ENCODE results near the gene ABTB2.

ABTB2 gene

DNA sequence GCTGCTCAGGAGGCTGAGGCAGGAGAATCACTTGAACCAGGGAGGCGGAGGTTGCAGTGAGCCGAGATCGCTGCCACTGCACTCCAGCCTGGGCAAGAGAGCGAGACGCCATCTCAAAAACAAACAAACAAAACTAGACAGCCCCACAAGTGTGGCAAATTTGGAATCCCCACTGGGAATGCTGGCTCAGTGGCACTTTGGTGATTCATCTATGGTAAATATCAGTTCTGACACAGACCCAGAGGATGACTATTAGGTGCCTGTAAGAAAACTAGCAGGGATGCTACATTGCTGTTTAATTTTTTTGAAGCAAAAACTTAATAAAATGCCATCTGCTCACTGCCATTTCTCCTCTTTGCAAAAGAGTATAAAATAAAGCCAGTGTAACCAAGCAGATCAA, 144.4 kb downstream of the ABTB2 start:
- H3K36me3 ChIP-seq (ENCODE audit: insufficient read depth, low read length): no peaks in the 10 kb centered on the region
- H3K9ac ChIP-seq (ENCODE audit: low read depth, low read length): no peak overlapping the region
- H4K20me1 ChIP-seq (ENCODE audit: insufficient read depth, low read length): no peaks in the 10 kb centered on the region
- no peaks in the 10 kb centered on the region for H3K4me1 ChIP-seq (ENCODE audit: insufficient read depth, low read length)
- ATAC-seq (ENCODE audit: insufficient read depth, low read depth) (no peak), DNase-seq (no peak)
- peaks cover 21% of the 10 kb centered on the region for H3K27me3 ChIP-seq (ENCODE audit: insufficient read depth, low read length, poor library complexity)
- TF ChIP-seq, protein P1, sequence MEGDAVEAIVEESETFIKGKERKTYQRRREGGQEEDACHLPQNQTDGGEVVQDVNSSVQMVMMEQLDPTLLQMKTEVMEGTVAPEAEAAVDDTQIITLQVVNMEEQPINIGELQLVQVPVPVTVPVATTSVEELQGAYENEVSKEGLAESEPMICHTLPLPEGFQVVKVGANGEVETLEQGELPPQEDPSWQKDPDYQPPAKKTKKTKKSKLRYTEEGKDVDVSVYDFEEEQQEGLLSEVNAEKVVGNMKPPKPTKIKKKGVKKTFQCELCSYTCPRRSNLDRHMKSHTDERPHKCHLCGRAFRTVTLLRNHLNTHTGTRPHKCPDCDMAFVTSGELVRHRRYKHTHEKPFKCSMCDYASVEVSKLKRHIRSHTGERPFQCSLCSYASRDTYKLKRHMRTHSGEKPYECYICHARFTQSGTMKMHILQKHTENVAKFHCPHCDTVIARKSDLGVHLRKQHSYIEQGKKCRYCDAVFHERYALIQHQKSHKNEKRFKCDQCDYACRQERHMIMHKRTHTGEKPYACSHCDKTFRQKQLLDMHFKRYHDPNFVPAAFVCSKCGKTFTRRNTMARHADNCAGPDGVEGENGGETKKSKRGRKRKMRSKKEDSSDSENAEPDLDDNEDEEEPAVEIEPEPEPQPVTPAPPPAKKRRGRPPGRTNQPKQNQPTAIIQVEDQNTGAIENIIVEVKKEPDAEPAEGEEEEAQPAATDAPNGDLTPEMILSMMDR (IDR thresholded peaks at IDR 0.05; ENCODE audit: borderline replicate concordance, extremely low read depth, low read length, poor library complexity, severe bottlenecking): no peak
- no peak for TF ChIP-seq EZH2 (IDR thresholded peaks at IDR 0.05; ENCODE audit: borderline replicate concordance, low read depth, low read length, severe bottlenecking)
- H3K27ac ChIP-seq (ENCODE audit: low read length): no peak overlapping the region
- H2AFZ ChIP-seq (ENCODE audit: low read depth, low read length): no peak overlapping the region
- no peak overlapping the region for H3K4me3 ChIP-seq (ENCODE audit: low read depth in 1 of 2, low read length in 2 of 2)
- no peaks in the 10 kb centered on the region for H3K9me3 ChIP-seq (ENCODE audit: insufficient read depth, low read length, severe bottlenecking)
- H3K79me2 ChIP-seq (ENCODE audit: insufficient read depth, low read length): no peaks in the 10 kb centered on the region
- no peak overlapping the region for H3K4me2 ChIP-seq (ENCODE audit: insufficient read depth, low read length)

DNA sequence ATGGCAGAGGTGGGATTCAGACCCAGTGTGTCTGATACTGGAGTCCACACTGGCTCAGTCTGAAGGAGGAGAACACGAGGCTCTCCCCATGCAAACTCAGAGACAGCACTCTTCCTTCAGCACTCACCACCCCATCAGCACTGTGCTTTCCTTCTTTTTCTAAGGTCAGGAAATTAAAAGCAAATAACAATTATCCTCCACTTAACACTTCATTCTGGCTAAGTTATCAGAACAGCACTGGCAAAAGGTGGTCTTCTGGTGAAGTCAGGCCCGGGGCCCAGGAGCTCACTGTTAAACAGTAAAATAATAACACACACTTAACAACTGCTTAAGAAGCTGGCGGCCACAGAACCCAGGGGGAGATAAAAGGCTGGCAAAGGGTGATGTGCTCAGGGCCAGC, 145.2 kb downstream of the ABTB2 start:
- Histone ChIP-seq H3K27me3 (ENCODE audit: insufficient read depth, low read length, poor library complexity) (peaks cover 19% of the 10 kb centered on the region), H3K4me3 (ENCODE audit: low read depth in 1 of 2, low read length in 2 of 2) (no peak overlapping the region), H3K4me2 (ENCODE audit: insufficient read depth, low read length) (no peak overlapping the region), H3K27ac (ENCODE audit: low read length) (no peak overlapping the region), H3K36me3 (ENCODE audit: insufficient read depth, low read length) (no peaks in the 10 kb centered on the region), H2AFZ (ENCODE audit: low read depth, low read length) (no peak overlapping the region), H3K4me1 (ENCODE audit: insufficient read depth, low read length) (no peaks in the 10 kb centered on the region), H3K79me2 (ENCODE audit: insufficient read depth, low read length) (no peaks in the 10 kb centered on the region), H3K9me3 (ENCODE audit: insufficient read depth, low read length, severe bottlenecking) (no peaks in the 10 kb centered on the region), H4K20me1 (ENCODE audit: insufficient read depth, low read length) (no peaks in the 10 kb centered on the region), H3K9ac (ENCODE audit: low read depth, low read length) (no peak overlapping the region)
- ATAC-seq (ENCODE audit: insufficient read depth, low read depth) (no peak), DNase-seq (no peak)
- TF ChIP-seq, protein P1 (IDR thresholded peaks at IDR 0.05; ENCODE audit: borderline replicate concordance, extremely low read depth, low read length, poor library complexity, severe bottlenecking): no peak
- no peak for TF ChIP-seq EZH2 (IDR thresholded peaks at IDR 0.05; ENCODE audit: borderline replicate concordance, low read depth, low read length, severe bottlenecking)

DNA sequence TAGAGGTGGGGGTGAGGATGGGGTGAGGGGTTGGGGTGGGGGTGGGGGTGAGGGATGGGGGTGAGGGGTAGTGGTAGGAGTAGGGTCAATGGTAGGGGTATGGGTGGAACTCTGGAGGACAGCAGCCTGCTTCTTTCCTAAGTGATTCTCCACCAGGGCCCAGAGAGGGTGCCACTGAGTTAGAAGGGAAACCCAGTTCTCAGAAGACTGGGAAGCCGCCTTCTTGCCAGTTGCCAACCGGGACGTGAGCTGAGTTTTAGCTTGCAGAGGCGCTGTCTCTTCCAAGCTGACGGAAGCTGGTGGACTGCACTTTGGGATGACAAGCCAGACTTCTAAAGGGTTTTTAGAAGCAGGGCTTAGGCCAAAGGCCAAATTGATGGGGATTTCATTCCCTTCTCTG, 148.0 kb downstream of the ABTB2 start:
- Histone ChIP-seq H3K79me2 (ENCODE audit: insufficient read depth, low read length) (no peaks in the 10 kb centered on the region), H3K9ac (ENCODE audit: low read depth, low read length) (no peak overlapping the region)
- ATAC-seq (ENCODE audit: insufficient read depth, low read depth): no peak

DNA sequence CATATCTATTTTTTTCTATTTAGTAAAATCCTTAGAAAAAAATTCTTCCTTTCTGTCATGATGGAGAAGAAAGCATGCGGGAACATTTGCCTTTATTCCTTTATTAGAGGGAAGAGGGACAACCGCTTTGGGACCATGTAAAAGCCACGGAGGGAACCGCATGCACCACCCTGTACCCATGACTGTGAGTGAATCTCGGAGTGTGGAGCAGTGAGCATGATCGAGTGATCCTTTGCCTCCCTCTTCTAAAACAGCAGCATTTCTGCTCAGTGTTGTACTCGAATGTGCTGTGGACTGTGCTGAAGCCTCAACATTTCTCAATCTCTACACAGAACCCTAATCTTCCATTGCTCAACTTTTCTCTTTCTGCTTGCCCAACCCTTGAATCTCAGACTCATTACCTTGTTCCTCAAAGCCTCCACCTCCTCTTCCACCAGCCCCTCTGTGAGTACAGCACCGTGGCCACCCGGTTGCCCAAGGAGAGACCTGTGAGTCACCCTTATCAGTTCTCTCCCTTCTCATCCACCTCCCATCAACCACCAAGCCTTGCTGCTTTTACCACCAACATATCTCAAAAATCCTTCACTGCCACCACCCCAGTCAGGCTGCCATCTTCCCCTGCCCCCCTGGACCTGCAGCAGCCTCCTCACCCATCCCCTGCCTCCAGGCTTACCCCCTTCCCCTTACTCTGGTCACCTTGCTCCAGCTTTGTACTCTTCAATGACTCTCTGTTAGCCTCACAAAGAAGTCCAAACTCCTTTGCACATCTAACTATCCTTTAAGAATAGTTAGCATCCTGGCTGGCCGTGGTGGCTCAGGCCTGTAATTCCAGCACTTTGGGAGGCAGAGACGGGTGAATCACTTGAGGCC, 149.3 kb downstream of the ABTB2 start:
- no peak; the same call in 2 of the 3 replicates for ATAC-seq (ENCODE audit: insufficient read depth, low read depth)
- H3K27ac ChIP-seq (ENCODE audit: low read length): no peak overlapping the region

More for the DNA sequence above, 148.0 kb downstream of the ABTB2 start:
- no peak for DNase-seq
- Histone ChIP-seq H4K20me1 (ENCODE audit: insufficient read depth, low read length) (no peaks in the 10 kb centered on the region), H2AFZ (ENCODE audit: low read depth, low read length) (no peak overlapping the region), H3K27ac (ENCODE audit: low read length) (no peak overlapping the region), H3K4me2 (ENCODE audit: insufficient read depth, low read length) (no peak overlapping the region), H3K4me1 (ENCODE audit: insufficient read depth, low read length) (no peaks in the 10 kb centered on the region), H3K36me3 (ENCODE audit: insufficient read depth, low read length) (no peaks in the 10 kb centered on the region), H3K27me3 (ENCODE audit: insufficient read depth, low read length, poor library complexity) (peaks cover 17% of the 10 kb centered on the region), H3K4me3 (ENCODE audit: low read depth in 1 of 2, low read length in 2 of 2) (no peak overlapping the region), H3K9me3 (ENCODE audit: insufficient read depth, low read length, severe bottlenecking) (no peaks in the 10 kb centered on the region)
- no peak for TF ChIP-seq EZH2 (IDR thresholded peaks at IDR 0.05; ENCODE audit: borderline replicate concordance, low read depth, low read length, severe bottlenecking)

More for the DNA sequence above, 149.3 kb downstream of the ABTB2 start:
- Histone ChIP-seq H3K9ac (ENCODE audit: low read depth, low read length) (no peak overlapping the region), H2AFZ (ENCODE audit: low read depth, low read length) (no peak overlapping the region), H3K4me1 (ENCODE audit: insufficient read depth, low read length) (no peaks in the 10 kb centered on the region), H3K36me3 (ENCODE audit: insufficient read depth, low read length) (no peaks in the 10 kb centered on the region), H4K20me1 (ENCODE audit: insufficient read depth, low read length) (0 out of 2 replicates have a peak, but pooled peaks cover under 1% of the 10 kb centered on the region), H3K9me3 (ENCODE audit: insufficient read depth, low read length, severe bottlenecking) (no peaks in the 10 kb centered on the region), H3K4me2 (ENCODE audit: insufficient read depth, low read length) (no peak overlapping the region), H3K27me3 (ENCODE audit: insufficient read depth, low read length, poor library complexity) (peaks cover 18% of the 10 kb centered on the region), H3K4me3 (ENCODE audit: low read depth in 1 of 2, low read length in 2 of 2) (no peak overlapping the region), H3K79me2 (ENCODE audit: insufficient read depth, low read length) (no peaks in the 10 kb centered on the region)
- no peak for TF ChIP-seq EZH2 (IDR thresholded peaks at IDR 0.05; ENCODE audit: borderline replicate concordance, low read depth, low read length, severe bottlenecking)
- TF ChIP-seq, protein P1 (IDR thresholded peaks at IDR 0.05; ENCODE audit: borderline replicate concordance, extremely low read depth, low read length, poor library complexity, severe bottlenecking): no peak
- DNase-seq: no peak

Measured in DND-41 (cell line).